Epithelial cell of esophagus (primary cell): ENCODE measurements around the gene HOXC6.

ENCODE experiments used
- DNase-seq: peaks from one replicate; pipeline ENCODE4 v3.0.0; 2010; ENCODE audit warnings: low read depth
- H3K4me3 ChIP-seq: 2 replicates; pipeline ENCODE4 v1.5.1; 2011; ENCODE audit warnings: mild to moderate bottlenecking, low read length, control low read depth
- TF ChIP-seq, protein P1 (sequence below): IDR thresholded peaks from 2 replicates; pipeline ENCODE4 v1.5.1; 2011; ENCODE audit warnings: low read depth, mild to moderate bottlenecking, low read length, control low read depth, inconsistent platforms; ENCODE audit not compliant: insufficient read depth; ENCODE audit errors: missing control alignments

The HOXC6 gene

GRCh38 chr12:54029529-54030441, 1.5 kb downstream of the HOXC6 start:
- no peak for DNase-seq
- H3K4me3 ChIP-seq, result no peak overlapping the region
- TF ChIP-seq, protein P1, sequence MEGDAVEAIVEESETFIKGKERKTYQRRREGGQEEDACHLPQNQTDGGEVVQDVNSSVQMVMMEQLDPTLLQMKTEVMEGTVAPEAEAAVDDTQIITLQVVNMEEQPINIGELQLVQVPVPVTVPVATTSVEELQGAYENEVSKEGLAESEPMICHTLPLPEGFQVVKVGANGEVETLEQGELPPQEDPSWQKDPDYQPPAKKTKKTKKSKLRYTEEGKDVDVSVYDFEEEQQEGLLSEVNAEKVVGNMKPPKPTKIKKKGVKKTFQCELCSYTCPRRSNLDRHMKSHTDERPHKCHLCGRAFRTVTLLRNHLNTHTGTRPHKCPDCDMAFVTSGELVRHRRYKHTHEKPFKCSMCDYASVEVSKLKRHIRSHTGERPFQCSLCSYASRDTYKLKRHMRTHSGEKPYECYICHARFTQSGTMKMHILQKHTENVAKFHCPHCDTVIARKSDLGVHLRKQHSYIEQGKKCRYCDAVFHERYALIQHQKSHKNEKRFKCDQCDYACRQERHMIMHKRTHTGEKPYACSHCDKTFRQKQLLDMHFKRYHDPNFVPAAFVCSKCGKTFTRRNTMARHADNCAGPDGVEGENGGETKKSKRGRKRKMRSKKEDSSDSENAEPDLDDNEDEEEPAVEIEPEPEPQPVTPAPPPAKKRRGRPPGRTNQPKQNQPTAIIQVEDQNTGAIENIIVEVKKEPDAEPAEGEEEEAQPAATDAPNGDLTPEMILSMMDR, result no peak

DNA sequence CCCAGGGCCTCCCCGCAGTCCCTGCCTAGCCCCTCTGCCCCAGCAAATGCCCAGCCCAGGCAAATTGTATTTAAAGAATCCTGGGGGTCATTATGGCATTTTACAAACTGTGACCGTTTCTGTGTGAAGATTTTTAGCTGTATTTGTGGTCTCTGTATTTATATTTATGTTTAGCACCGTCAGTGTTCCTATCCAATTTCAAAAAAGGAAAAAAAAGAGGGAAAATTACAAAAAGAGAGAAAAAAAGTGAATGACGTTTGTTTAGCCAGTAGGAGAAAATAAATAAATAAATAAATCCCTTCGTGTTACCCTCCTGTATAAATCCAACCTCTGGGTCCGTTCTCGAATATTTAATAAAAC, 2.2 kb downstream of the HOXC6 start:
- no peak for DNase-seq
- TF ChIP-seq, protein P1, result no peak
- H3K4me3 ChIP-seq, result no peak overlapping the region

DNA sequence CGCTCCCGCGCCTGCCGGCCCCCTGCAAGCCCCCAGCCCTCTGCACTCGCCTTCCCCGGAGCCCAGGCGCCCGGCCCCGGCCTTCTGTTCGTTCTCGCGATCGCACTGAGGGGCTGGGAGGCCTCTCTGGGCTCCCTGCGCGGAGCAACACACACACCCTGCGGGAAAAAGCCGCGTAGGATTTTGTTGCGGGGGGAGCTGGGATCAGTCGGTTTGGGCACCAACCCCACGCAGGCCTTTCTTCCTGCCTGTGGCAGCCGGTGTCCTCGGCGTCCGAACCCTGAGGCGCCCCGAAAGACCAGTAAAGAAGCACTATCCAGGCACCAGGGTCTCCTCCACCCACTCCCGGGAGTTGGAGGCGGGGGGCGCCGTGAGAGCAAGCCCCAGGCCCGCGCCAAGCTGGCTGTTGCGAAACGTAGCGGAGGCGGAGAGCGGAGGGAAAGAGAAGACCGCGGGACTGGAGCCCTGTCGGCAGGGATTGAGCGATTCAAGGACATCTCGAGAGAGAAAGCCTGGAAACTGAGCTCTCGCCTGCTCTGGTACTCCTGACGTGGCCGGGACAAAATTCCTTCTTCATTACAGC, 2.7 kb downstream of the HOXC6 start:
- no peak overlapping the region for H3K4me3 ChIP-seq
- peak; percentile 30 for DNase-seq
- TF ChIP-seq, protein P1, result no peak

DNA sequence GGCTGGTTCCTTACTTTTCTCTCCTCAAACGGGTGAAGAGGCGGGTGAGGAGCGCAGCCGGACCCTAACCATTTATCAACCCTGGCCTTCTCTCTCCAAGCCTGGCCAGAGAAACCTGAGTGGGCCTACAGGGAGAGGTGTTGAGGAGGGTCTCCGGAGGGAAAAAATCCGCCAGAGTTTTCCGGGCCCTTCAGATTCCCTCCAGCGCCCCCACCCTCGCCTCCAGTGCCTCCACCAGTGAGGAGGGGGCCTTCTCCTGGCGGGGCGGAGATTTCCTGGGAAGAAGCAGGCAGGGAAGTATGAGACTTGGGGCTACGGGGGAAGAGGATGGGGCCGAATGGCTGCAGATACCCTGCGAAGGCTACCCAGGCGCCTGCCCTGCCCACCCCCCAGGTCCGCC, 3.2 kb downstream of the HOXC6 start:
- H3K4me3 ChIP-seq, result no peak overlapping the region
- DNase-seq, result no peak

DNA sequence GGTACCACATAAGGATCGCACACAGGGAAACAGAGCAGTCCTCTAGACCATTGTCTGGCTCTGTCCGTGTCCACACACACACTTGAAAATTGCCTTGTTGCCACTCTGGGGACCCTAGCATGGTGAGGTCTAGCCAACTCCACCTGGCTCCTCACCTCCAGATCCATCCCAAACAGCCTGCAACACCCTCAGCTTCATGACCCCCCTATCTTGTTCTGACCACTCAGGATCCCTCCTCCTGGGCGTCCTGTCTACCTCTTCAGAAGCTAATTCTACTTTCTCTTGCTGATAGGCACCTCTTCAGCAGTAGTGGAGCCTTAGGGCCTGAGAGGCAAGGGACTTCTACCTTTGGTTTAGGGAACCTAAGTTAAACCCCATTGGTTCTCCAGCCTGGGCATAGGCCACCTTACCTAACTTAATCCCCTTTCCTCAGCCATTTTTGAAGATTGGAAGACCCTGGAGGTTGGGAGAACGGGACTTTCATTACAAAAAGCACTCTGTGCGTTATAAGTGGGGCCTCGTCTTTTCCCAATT, 3.9 kb downstream of the HOXC6 start:
- TF ChIP-seq, protein P1, result no peak
- no peak overlapping the region for H3K4me3 ChIP-seq
- no peak for DNase-seq

More for the DNA sequence above, 3.2 kb downstream of the HOXC6 start:
- TF ChIP-seq, protein P1, result no peak

- peak within 1 kb of the TSS; percentile 22 for H3K4me3 ChIP-seq
- TF ChIP-seq, protein P1, result peak; percentile 91
- DNase-seq, result peak; percentile 70
Measured at GRCh38 chr12:54032627-54033100, 4.4 kb downstream of the HOXC6 start, which contains the start of gene HOXC5. Gene HOXC5 (plus strand): TSS chr12:54033050. CDS start chr12:54033123, 73 bp downstream.
